GM06990 (cell line): Measurements from ENCODE around the gene DCTN2.
A peak's percentile ranks its signal among the peaks of the same experiment; 100 is the strongest.

Experiments
- DNase-seq: peaks from one replicate; pipeline ENCODE4 v3.0.0-alpha.2; 2011; ENCODE audit not compliant: insufficient read length; ENCODE audit errors: extremely low read depth
- H3K27me3 ChIP-seq: replicated peaks from 2 replicates; pipeline ENCODE4 v1.6.0; 2011; ENCODE audit warnings: low read length; ENCODE audit not compliant: control insufficient read depth, insufficient read depth
- H3K36me3 ChIP-seq: 2 replicates; pipeline ENCODE4 v1.5.1; 2011; ENCODE audit warnings: low read length; ENCODE audit not compliant: control insufficient read depth, insufficient read depth
- H3K4me3 ChIP-seq: replicated peaks from 2 replicates; pipeline ENCODE4 v1.5.1; 2011; ENCODE audit warnings: low read depth, mild to moderate bottlenecking, control low read depth, low read length
- CTCF ChIP-seq: IDR thresholded peaks from 2 replicates; pipeline ENCODE4 v1.5.1; 2011; ENCODE audit warnings: low read length, control low read depth, mild to moderate bottlenecking, inconsistent platforms; ENCODE audit not compliant: insufficient read depth, poor library complexity, severe bottlenecking

Gene DCTN2

GRCh38 chr12:57522887-57523705, 23.9 kb downstream of the DCTN2 start:
- H3K4me3 ChIP-seq, result peak overlapping the region; percentile 93
- DNase-seq, result no peak
- peaks cover 21% of the 10 kb centered on the region for H3K36me3 ChIP-seq
- H3K27me3 ChIP-seq, result no peaks in the 10 kb centered on the region
- TF ChIP-seq CTCF, result no peak

GRCh38 chr12:57522011-57522886, 24.7 kb downstream of the DCTN2 start, which contains the start of gene MBD6:
Gene MBD6 (plus strand): TSS chr12:57522824. CDS start chr12:57524304, 1,480 bp downstream.
- no peak for TF ChIP-seq CTCF
- Histone ChIP-seq H3K36me3 (peaks cover 21% of the 10 kb centered on the region), H3K27me3 (no peaks in the 10 kb centered on the region), H3K4me3 (peak within 1 kb of the TSS; percentile 93)
- DNase-seq, result peak; percentile 94

GRCh38 chr12:57521525-57522010, 25.4 kb downstream of the DCTN2 start:
- Histone ChIP-seq H3K36me3 (peaks cover 24% of the 10 kb centered on the region), H3K27me3 (no peaks in the 10 kb centered on the region), H3K4me3 (peak overlapping the region; percentile 65; the same call in 1 of the 2 replicates)
- DNase-seq, result no peak
- no peak for TF ChIP-seq CTCF

GRCh38 chr12:57520053-57520818, 26.8 kb downstream of the DCTN2 start, which contains the start of gene DDIT3:
Gene DDIT3 (minus strand): TSS chr12:57520514. CDS start chr12:57517406, 3,108 bp downstream.
- peaks cover 22% of the 10 kb centered on the region for H3K36me3 ChIP-seq

More at GRCh38 chr12:57520053-57520818, 26.8 kb downstream of the DCTN2 start, which contains the start of gene DDIT3:
- peak; percentile 99 for DNase-seq
- Histone ChIP-seq H3K27me3 (no peaks in the 10 kb centered on the region), H3K4me3 (peak within 1 kb of the TSS; percentile 95)
- no peak for TF ChIP-seq CTCF
